Measurements from ENCODE around the gene SRR. TPM values are rescaled to one million over a fixed set of nuclear protein-coding genes. Genes with fewer than 3 reads are reported as not detected.

Gene SRR
- total RNA-seq, 1 donor from 2014 or later = 17.6 TPM

DNA sequence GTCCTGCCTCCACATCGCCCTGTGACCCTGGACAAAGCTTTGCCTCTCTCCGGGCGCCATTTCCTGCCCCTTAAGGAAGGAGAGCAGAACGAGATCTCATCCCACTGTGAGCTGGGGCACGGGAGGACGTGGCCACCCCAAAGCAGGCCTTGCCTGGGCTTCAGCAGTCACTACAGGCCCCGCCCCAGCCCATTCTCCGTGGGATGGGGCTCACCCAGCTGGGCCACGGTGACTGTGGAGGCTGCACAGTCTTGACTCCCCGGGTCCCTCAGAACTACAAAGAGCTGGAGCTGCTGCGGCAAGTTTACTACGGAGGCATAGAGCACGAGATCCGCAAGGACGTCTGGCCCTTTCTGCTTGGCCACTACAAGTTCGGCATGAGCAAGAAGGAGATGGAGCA is 68.9 kb downstream of the SRR start:
- TF ChIP-seq, protein P1, sequence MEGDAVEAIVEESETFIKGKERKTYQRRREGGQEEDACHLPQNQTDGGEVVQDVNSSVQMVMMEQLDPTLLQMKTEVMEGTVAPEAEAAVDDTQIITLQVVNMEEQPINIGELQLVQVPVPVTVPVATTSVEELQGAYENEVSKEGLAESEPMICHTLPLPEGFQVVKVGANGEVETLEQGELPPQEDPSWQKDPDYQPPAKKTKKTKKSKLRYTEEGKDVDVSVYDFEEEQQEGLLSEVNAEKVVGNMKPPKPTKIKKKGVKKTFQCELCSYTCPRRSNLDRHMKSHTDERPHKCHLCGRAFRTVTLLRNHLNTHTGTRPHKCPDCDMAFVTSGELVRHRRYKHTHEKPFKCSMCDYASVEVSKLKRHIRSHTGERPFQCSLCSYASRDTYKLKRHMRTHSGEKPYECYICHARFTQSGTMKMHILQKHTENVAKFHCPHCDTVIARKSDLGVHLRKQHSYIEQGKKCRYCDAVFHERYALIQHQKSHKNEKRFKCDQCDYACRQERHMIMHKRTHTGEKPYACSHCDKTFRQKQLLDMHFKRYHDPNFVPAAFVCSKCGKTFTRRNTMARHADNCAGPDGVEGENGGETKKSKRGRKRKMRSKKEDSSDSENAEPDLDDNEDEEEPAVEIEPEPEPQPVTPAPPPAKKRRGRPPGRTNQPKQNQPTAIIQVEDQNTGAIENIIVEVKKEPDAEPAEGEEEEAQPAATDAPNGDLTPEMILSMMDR (IDR thresholded peaks at IDR 0.05; ENCODE audit: unreplicated experiment) = no peak
- Mint-ChIP-seq H3K4me1 (peaks cover 8% of the 10 kb centered on the region), H3K27ac (no peak overlapping the region), H3K36me3 (no peaks in the 10 kb centered on the region), H3K9me3 (no peaks in the 10 kb centered on the region), H3K27me3 (ENCODE audit: low read depth) (no peaks in the 10 kb centered on the region), H3K4me3 (no peak overlapping the region)
- no peak for DNase-seq (ENCODE audit: low spot score in 2 of 2, unreplicated experiment in 2 of 2)

GRCh38 chr17:2373179-2373578 is 69.4 kb downstream of the SRR start:
- H3K27ac Mint-ChIP-seq = no peak overlapping the region
- H3K36me3 Mint-ChIP-seq = no peaks in the 10 kb centered on the region
- TF ChIP-seq, protein P1 (IDR thresholded peaks at IDR 0.05; ENCODE audit: unreplicated experiment) = no peak
- DNase-seq (ENCODE audit: low spot score in 2 of 2, unreplicated experiment in 2 of 2) = no peak
- no peaks in the 10 kb centered on the region for H3K9me3 Mint-ChIP-seq
- peaks cover 8% of the 10 kb centered on the region for H3K4me1 Mint-ChIP-seq
- no peak overlapping the region for H3K4me3 Mint-ChIP-seq
- no peaks in the 10 kb centered on the region for H3K27me3 Mint-ChIP-seq (ENCODE audit: low read depth)

Other genes starting within 250 kb of the SRR start
- gene HIC1, start 248.8 kb upstream of the SRR start, total RNA-seq = 97.9 to 99.3 TPM (median 98.9 TPM) in 3 replicates
- 55.4 to 58.3 TPM (median 58.3 TPM) in 3 replicates for gene SMG6, start 165 bp upstream of the SRR start, total RNA-seq
- 37.7 to 41.4 TPM (median 40.6 TPM) in 3 replicates for gene TSR1, start 32.5 kb downstream of the SRR start, total RNA-seq
- gene SGSM2, start 33.6 kb downstream of the SRR start, total RNA-seq = 79.2 to 80.9 TPM (median 79.3 TPM) in 3 replicates
- 47.5 to 49.1 TPM (median 48.3 TPM) in 3 replicates for gene MNT, start 97.1 kb downstream of the SRR start, total RNA-seq
- gene METTL16, start 207.9 kb downstream of the SRR start, total RNA-seq = 39.6 to 42.3 TPM (median 41.8 TPM) in 3 replicates